ENCODE results near the gene DDX5. TPM values are rescaled to one million over a fixed set of nuclear protein-coding genes. Genes with fewer than 3 reads are reported as not detected.

Gene DDX5
- polyA plus RNA-seq, 1 of the 3 experiments (the other 2 are of a cell fraction), result 1,642 TPM

- Histone ChIP-seq H3K27me3 (ENCODE audit: insufficient read depth) (no peaks in the 10 kb centered on the region), H3K9me3 (no peaks in the 10 kb centered on the region), H3K27ac (ENCODE audit: low read depth in 2 of 2, low read length in 1 of 2) (no peak overlapping the region; a peak in 1 of 4 replicates), H3F3A (replicated peaks; ENCODE audit: insufficient read depth) (no peaks in the 10 kb centered on the region), H3K4me3 (ENCODE audit: low read depth in 2 of 2, low read length in 1 of 2) (no peak overlapping the region), H4K20me1 (ENCODE audit: insufficient read depth) (no peaks in the 10 kb centered on the region), H3K36me3 (replicated peaks in 1 of 2; ENCODE audit: control insufficient read depth in 1 of 2, insufficient read depth in 2 of 2, low read length in 1 of 2) (peaks cover 45 to 60% of the 10 kb centered on the region in 2 experiments), H3K79me2 (ENCODE audit: insufficient read depth) (peaks cover 43% of the 10 kb centered on the region), H2AFZ (ENCODE audit: low read depth) (no peak overlapping the region), H3K4me2 (no peak overlapping the region), H3K9ac (no peak overlapping the region), H3K9me2 (no peaks in the 10 kb centered on the region), H3K4me1 (ENCODE audit: control insufficient read depth in 1 of 2, insufficient read depth in 2 of 2, low read depth in 1 of 2, low read length in 1 of 2) (peaks cover 4 to 9% of the 10 kb centered on the region in 2 experiments; a peak in 3 of 4 replicates)
- peak; percentile 61 for TF ChIP-seq RAD21 (IDR thresholded peaks at IDR 0.05; ENCODE audit: low read length)
- TF ChIP-seq MXI1 (IDR thresholded peaks at IDR 0.05; ENCODE audit: low read depth, low read length), result no peak
- TF ChIP-seq, protein P1, sequence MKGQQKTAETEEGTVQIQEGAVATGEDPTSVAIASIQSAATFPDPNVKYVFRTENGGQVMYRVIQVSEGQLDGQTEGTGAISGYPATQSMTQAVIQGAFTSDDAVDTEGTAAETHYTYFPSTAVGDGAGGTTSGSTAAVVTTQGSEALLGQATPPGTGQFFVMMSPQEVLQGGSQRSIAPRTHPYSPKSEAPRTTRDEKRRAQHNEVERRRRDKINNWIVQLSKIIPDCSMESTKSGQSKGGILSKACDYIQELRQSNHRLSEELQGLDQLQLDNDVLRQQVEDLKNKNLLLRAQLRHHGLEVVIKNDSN (IDR thresholded peaks at IDR 0.05; ENCODE audit: borderline replicate concordance, low read depth), result no peak
- peak; percentile 92 for TF ChIP-seq CTCF (IDR thresholded peaks at IDR 0.05)
- TF ChIP-seq FOSL2 (IDR thresholded peaks at IDR 0.05; ENCODE audit: borderline replicate concordance, low read depth), result no peak
- TF ChIP-seq RFX5 (IDR thresholded peaks at IDR 0.05; ENCODE audit: low read length), result no peak
- no peak for TF ChIP-seq GABPA (IDR thresholded peaks at IDR 0.05; ENCODE audit: low read depth)
- peak; percentile 73 for TF ChIP-seq SMC3 (IDR thresholded peaks at IDR 0.05; ENCODE audit: low read depth, low read length)
- no peak for TF ChIP-seq IRF3 (IDR thresholded peaks at IDR 0.05; ENCODE audit: low read depth, low read length)
- DNase-seq, result no peak
- CTCF ChIA-PET, result interaction anchor here (0.7 to 6.7 kb wide), 20 partner anchors 12 to 578 kb away, joined by 3 to 76 read pairs (median 5); partner anchors contain the start of genes CEP95 and DDX5
- POLR2A ChIA-PET, result interaction anchor here (0.6 to 2.5 kb wide), 2 partner anchors 15 to 631 kb away, joined by 3 to 15 read pairs; partner anchors contain the start of genes CEP95 and DDX5
- WGBS (ENCODE audit: low lambda C conversion rate), result 92% methylated on average over 13 of the region's 13 CpGs
Observed at GRCh38 chr17:64491034-64491860, 14.8 kb downstream of the DDX5 start.

GRCh38 chr17:64488301-64488700, 17.8 kb downstream of the DDX5 start:
- Histone ChIP-seq H3K27me3 (ENCODE audit: insufficient read depth) (no peaks in the 10 kb centered on the region), H3K4me2 (no peak overlapping the region), H3K27ac (ENCODE audit: low read depth in 2 of 2, low read length in 1 of 2) (no peak overlapping the region), H3K9me2 (no peaks in the 10 kb centered on the region), H3K79me2 (ENCODE audit: insufficient read depth) (peaks cover 13% of the 10 kb centered on the region; the same call in 1 of the 2 replicates), H2AFZ (ENCODE audit: low read depth) (no peak overlapping the region), H3K4me1 (ENCODE audit: control insufficient read depth in 1 of 2, insufficient read depth in 2 of 2, low read depth in 1 of 2, low read length in 1 of 2) (no peaks in the 10 kb centered on the region), H3K9me3 (no peaks in the 10 kb centered on the region), H3K9ac (no peak overlapping the region), H3F3A (replicated peaks; ENCODE audit: insufficient read depth) (no peaks in the 10 kb centered on the region), H3K4me3 (ENCODE audit: low read depth in 2 of 2, low read length in 1 of 2) (no peak overlapping the region), H4K20me1 (ENCODE audit: insufficient read depth) (no peaks in the 10 kb centered on the region), H3K36me3 (replicated peaks in 1 of 2; ENCODE audit: control insufficient read depth in 1 of 2, insufficient read depth in 2 of 2, low read length in 1 of 2) (peaks cover 61 to 80% of the 10 kb centered on the region in 2 experiments)
- WGBS (ENCODE audit: low lambda C conversion rate), result 94% methylated on average over 2 of the region's 2 CpGs
- TF ChIP-seq RXRA (IDR thresholded peaks at IDR 0.05; ENCODE audit: borderline replicate concordance, low read depth), result no peak
- DNase-seq, result no peak
- ChIA-PET CTCF (interaction anchor here (1.1 to 6.7 kb wide), 4 partner anchors 9 to 68 kb away, joined by 3 to 76 read pairs (median 33); partner anchors contain the start of genes CEP95 and DDX5), POLR2A (interaction anchor here (1.2 kb wide), 1 partner anchor 8 kb away, joined by 3 read pairs; the partner anchor contains the start of gene POLG2)
